ENCODE data around the gene TULP4. TPM values are rescaled to one million over a fixed set of nuclear protein-coding genes. Genes with fewer than 3 reads are reported as not detected.

Gene TULP4
- total RNA-seq, 1 donor from 2014 or later: 252 TPM

- Mint-ChIP-seq H3K36me3 (peaks cover 32% of the 10 kb centered on the region), H3K4me3 (no peak overlapping the region), H3K27me3 (ENCODE audit: insufficient read depth, low read depth) (peaks cover 2% of the 10 kb centered on the region), H3K4me1 (no peaks in the 10 kb centered on the region), H3K9me3 (no peaks in the 10 kb centered on the region), H3K27ac (no peak overlapping the region)
- Histone ChIP-seq H3K9ac (no peak overlapping the region), H2AFZ (replicated peaks) (no peak overlapping the region), H3K4me3 (no peak overlapping the region), H3F3A (ENCODE audit: low read depth) (no peaks in the 10 kb centered on the region), H3K27ac (no peak overlapping the region), H4K20me1 (ENCODE audit: low read depth) (no peaks in the 10 kb centered on the region), H3K79me2 (ENCODE audit: low read depth) (no peaks in the 10 kb centered on the region), H3K4me2 (no peak overlapping the region), H3K4me1 (no peaks in the 10 kb centered on the region), H3K36me3 (no peaks in the 10 kb centered on the region), H3K27me3 (no peaks in the 10 kb centered on the region), H3K9me3 (ENCODE audit: low read depth) (no peaks in the 10 kb centered on the region)
- DNase-seq (ENCODE audit: low spot score): no peak
- TF ChIP-seq CTCF (IDR thresholded peaks at IDR 0.05) (no peak), EZH2phosphoT487 (IDR thresholded peaks at IDR 0.05) (no peak), EZH2 (IDR thresholded peaks at IDR 0.05) (no peak)
Observed at GRCh38 chr6:158509465-158509864, 197.2 kb downstream of the TULP4 start.

GRCh38 chr6:158512809-158513208 is 200.5 kb downstream of the TULP4 start:
- no peak overlapping the region for H3K27ac Mint-ChIP-seq
- no peak for DNase-seq (ENCODE audit: low spot score)
- no peaks in the 10 kb centered on the region for H3K9me3 ChIP-seq (ENCODE audit: low read depth)
- no peak overlapping the region for H3K27ac ChIP-seq
- no peak overlapping the region for H3K4me3 ChIP-seq
- no peaks in the 10 kb centered on the region for H3K36me3 ChIP-seq
- H3K4me2 ChIP-seq: no peak overlapping the region
- H3K4me1 Mint-ChIP-seq: peaks cover 6% of the 10 kb centered on the region
- H3K79me2 ChIP-seq (ENCODE audit: low read depth): no peaks in the 10 kb centered on the region
- TF ChIP-seq EZH2phosphoT487 (IDR thresholded peaks at IDR 0.05) (no peak), EZH2 (IDR thresholded peaks at IDR 0.05) (no peak), CTCF (IDR thresholded peaks at IDR 0.05) (no peak)
- no peaks in the 10 kb centered on the region for H3K9me3 Mint-ChIP-seq
- H3K36me3 Mint-ChIP-seq: peaks cover 11% of the 10 kb centered on the region
- no peaks in the 10 kb centered on the region for H3K27me3 ChIP-seq
- peaks cover 2% of the 10 kb centered on the region for H3K27me3 Mint-ChIP-seq (ENCODE audit: insufficient read depth, low read depth)
- no peak overlapping the region for H3K9ac ChIP-seq
- H3K4me1 ChIP-seq: peaks cover 4% of the 10 kb centered on the region
- H4K20me1 ChIP-seq (ENCODE audit: low read depth): no peaks in the 10 kb centered on the region
- no peak overlapping the region for H2AFZ ChIP-seq (replicated peaks)
- no peaks in the 10 kb centered on the region for H3F3A ChIP-seq (ENCODE audit: low read depth)
- H3K4me3 Mint-ChIP-seq: no peak overlapping the region

GRCh38 chr6:158514176-158514575 is 201.9 kb downstream of the TULP4 start:
- no peak overlapping the region for H3K9ac ChIP-seq
- H3K36me3 ChIP-seq: no peaks in the 10 kb centered on the region
- H3K27me3 ChIP-seq: no peaks in the 10 kb centered on the region
- H3K79me2 ChIP-seq (ENCODE audit: low read depth): no peaks in the 10 kb centered on the region
- peaks cover 2% of the 10 kb centered on the region for H3K27me3 Mint-ChIP-seq (ENCODE audit: insufficient read depth, low read depth)
- H3K27ac Mint-ChIP-seq: no peak overlapping the region
- H3F3A ChIP-seq (ENCODE audit: low read depth): peaks cover 4% of the 10 kb centered on the region
- TF ChIP-seq EZH2 (IDR thresholded peaks at IDR 0.05) (no peak), EZH2phosphoT487 (IDR thresholded peaks at IDR 0.05) (no peak), CTCF (IDR thresholded peaks at IDR 0.05) (no peak)
- no peaks in the 10 kb centered on the region for H3K9me3 ChIP-seq (ENCODE audit: low read depth)
- H3K4me3 ChIP-seq: no peak overlapping the region
- no peaks in the 10 kb centered on the region for H4K20me1 ChIP-seq (ENCODE audit: low read depth)
- no peak for DNase-seq (ENCODE audit: low spot score)
- H3K4me1 ChIP-seq: peaks cover 12% of the 10 kb centered on the region
- H2AFZ ChIP-seq (replicated peaks): no peak overlapping the region
- no peak overlapping the region for H3K27ac ChIP-seq
- H3K36me3 Mint-ChIP-seq: peaks cover 11% of the 10 kb centered on the region
- no peaks in the 10 kb centered on the region for H3K9me3 Mint-ChIP-seq
- H3K4me2 ChIP-seq: no peak overlapping the region
- no peak overlapping the region for H3K4me3 Mint-ChIP-seq
- peaks cover 14% of the 10 kb centered on the region for H3K4me1 Mint-ChIP-seq

Data from neural progenitor cell (in vitro differentiated cells).